ENCODE results near the gene GMDS. TPM values are rescaled to one million over a fixed set of nuclear protein-coding genes. Genes with fewer than 3 reads are reported as not detected.

The GMDS gene
- total and polyA plus RNA-seq, 2 of the 4 experiments (the other 2 are of a cell fraction): 7.3 to 21.9 TPM

GRCh38 chr6:1606780-1607515 lies 638.5 kb downstream of the GMDS start (continued):
- no peak for TF ChIP-seq NFE2L2 (IDR thresholded peaks at IDR 0.05; ENCODE audit: low read depth, low read length)
- TF ChIP-seq CTCF (conservative IDR thresholded peaks at IDR 0.05; ENCODE audit: low read depth, low read length): no peak
